Measurements from ENCODE around the gene KLHL40.

The KLHL40 gene

GRCh38 chr3:42723219-42723618 is 37.9 kb downstream of the KLHL40 start:
- DNase-seq (ENCODE audit: low read depth, low spot score), result no peak

DNA sequence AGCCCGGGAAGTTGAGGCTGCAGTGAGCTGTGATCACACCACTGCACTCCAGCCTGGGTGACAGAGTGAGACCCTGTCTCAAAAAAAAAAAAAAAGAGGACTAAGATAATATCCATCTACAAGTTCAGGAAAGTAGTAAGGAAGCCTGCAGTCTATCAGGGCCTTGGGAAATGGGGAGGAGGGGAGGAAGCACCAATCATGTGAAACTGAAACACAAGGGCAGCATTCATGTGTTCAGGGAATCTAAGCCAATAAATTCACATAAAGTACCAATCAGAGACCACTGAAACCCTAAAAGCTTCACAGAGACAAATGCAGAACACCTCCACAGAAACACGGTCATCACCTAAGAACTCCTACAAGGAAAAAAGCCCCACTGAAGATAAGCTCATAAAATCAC is 40.1 kb downstream of the KLHL40 start:
- no peak for DNase-seq (ENCODE audit: low read depth, low spot score)

GRCh38 chr3:42728056-42728455 is 42.7 kb downstream of the KLHL40 start:
- DNase-seq (ENCODE audit: low read depth, low spot score), result no peak

- DNase-seq (ENCODE audit: low read depth, low spot score), result no peak
These were observed 43.5 kb downstream of the KLHL40 start for GRCh38 chr3:42728668-42729364.

DNA sequence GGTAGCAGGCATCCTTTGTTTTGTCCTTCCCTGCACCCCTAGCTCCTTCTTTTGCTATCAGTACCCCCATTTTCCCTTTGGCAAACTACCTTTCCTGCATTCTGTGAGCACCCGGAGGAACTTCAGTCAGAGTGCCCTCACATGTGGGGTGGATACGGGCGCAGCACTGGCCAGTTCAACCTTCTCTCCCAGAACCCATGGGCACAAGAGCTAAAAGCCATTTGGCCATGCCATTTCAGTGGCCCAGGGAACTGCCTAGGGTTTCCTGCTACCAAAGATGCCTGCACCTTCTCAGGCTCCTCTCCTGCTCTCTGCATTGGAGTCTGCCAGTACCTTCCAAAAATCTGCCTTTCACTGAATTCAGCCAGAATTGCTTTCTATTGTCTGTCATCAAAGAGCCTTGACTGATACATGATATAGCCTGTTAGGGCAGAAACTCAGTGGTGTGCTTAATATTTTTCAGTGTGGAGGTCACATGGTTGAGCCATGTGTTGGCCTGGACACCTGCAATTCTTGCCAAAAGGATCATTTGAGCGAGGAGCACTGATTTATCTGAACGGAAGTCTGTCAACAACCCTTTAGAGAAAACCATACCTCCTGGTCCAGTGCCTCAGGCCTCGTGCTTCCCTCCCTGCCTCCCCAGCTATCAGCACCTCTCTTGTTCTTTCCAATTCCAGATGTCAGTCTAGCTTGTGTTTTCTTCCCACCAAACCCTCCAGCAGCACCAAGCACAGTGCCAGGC is 44.2 kb downstream of the KLHL40 start:
- DNase-seq (ENCODE audit: low read depth, low spot score), result no peak

GRCh38 chr3:42730294-42730693 is 45.0 kb downstream of the KLHL40 start:
- no peak for DNase-seq (ENCODE audit: low read depth, low spot score)

- no peak for DNase-seq (ENCODE audit: low read depth, low spot score)
These were observed 45.5 kb downstream of the KLHL40 start for GRCh38 chr3:42730706-42731420.

- DNase-seq (ENCODE audit: low read depth, low spot score), result no peak
These were observed 46.3 kb downstream of the KLHL40 start for GRCh38 chr3:42731476-42732195.

DNA sequence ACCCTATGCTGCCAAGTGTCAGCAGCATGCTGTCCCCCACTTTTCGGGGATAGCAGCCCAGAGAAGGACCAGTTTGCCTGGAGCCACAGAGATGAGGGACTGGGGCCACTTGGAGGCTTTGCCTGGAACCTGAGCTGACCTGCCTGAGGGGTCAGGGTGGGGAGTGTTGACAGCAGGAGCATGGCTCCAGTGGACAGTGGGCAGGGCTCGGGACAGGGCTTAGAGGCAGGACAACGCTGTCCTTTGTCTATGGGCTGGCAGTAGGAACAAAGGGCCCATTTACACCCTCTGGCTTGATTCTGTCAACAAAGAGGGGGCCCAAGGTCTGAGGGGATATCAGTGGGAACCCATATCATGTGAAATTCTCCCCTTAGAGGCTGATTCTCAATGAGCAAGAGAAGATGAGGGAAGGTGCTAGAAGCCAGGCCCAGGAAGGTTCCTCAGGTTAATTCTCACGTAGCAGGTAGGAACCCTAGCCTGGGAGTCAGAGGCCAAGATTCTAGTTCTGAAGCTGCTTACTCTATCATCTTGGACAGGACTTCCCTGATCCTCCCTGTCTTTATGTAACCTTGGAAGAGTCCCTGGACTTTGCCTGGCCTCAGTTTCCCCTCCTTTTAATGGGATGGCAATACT is 47.0 kb downstream of the KLHL40 start:
- no peak for DNase-seq (ENCODE audit: low read depth, low spot score)

- no peak for DNase-seq (ENCODE audit: low read depth, low spot score)
These were observed 47.6 kb downstream of the KLHL40 start for GRCh38 chr3:42732829-42733459.

DNA sequence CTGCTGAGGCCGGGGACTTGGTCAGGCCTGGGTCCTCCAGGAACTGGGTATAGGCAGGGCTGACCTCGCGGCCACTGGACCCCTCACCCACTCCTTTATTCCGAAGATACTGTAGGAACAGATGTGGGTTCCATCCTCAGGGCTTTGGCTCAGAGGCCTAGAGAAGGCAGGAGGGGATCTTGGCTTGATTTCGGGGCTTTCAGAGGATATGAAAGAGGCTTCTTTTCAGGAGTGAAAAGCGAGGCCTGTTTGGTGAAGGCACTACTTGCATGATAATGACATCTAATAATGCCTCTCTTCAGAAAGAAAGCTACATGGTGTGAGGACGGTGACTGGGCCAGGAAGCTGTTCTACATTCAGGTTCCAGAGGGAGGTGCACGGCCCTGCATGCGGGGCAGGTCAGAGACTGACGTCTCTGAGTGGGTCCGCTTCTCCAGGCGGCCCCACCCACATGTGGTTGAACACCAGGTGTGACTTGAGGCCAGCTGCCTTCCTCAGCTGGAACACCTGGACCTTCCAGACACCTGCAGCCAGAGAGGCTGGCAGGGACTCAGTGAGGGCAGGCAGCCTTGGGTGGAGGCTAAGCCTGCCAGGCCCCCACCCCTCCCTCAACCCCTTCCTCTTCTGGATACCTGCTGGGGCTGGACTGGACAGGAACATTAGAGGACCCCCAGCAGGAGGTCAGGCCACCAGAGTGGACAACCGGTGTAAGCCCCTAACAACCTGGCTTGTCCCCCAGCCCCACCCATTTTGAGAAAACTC is 48.3 kb downstream of the KLHL40 start:
- DNase-seq (ENCODE audit: low read depth, low spot score), result no peak

- no peak for DNase-seq (ENCODE audit: low read depth, low spot score)
These were observed 49.0 kb downstream of the KLHL40 start for GRCh38 chr3:42734263-42734860.

GRCh38 chr3:42735019-42735418 is 49.7 kb downstream of the KLHL40 start:
- DNase-seq (ENCODE audit: low read depth, low spot score), result no peak

GRCh38 chr3:42735615-42736014 is 50.3 kb downstream of the KLHL40 start:
- DNase-seq (ENCODE audit: low read depth, low spot score), result no peak

DNA sequence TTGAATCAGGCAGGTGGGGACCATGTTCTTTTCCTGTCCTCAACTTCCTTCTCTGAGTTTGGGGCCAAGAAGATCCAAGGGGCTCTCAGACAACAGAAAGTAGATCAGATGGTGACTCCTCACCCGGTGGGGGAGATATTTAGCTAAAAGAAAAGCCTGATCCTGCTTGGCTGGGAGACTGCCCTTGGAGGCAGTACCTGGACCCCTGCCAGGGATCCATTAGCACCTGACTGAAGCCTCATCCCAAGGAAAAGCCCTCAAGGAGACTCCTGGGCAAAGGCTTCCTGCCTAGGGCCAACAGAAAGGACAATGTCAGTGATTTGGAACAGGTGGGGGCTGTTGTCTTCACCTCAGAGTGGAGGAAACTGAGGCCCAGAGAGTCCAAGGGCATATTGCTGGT is 50.7 kb downstream of the KLHL40 start:
- DNase-seq (ENCODE audit: low read depth, low spot score), result no peak

- no peak for DNase-seq (ENCODE audit: low read depth, low spot score)
These were observed 51.2 kb downstream of the KLHL40 start for GRCh38 chr3:42736531-42736930.

- DNase-seq (ENCODE audit: low read depth, low spot score), result no peak
These were observed 54.2 kb downstream of the KLHL40 start for GRCh38 chr3:42739401-42740158.

DNA sequence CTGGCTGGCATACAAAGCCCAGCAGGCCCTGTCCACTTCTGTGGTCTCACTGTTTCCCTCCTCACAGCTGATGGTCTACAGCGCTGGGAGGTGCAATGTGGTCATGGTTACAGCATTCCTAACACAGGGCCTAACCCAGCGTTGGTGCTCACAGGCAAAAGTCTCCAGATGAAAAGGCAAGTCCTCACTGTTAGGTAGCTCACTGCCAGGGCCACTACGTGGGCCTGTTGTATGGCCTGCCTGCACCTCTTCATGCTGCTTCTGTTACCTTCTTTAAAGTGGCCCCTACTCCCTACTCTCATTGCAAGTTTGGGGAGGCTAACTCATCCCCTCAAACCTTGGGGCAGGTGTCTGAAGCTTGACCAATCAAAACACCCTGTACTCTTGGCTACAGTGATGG is 56.5 kb downstream of the KLHL40 start:
- no peak for DNase-seq (ENCODE audit: low read depth, low spot score)
